H1 (cell line): ENCODE measurements around the gene RAPGEF6. TPM values are rescaled to one million over a fixed set of nuclear protein-coding genes. Genes with fewer than 3 reads are reported as not detected.

Experiments
- CTCF ChIA-PET: fragments of 300-600 bp; sonication (Branson Sonifier 250); formaldehyde crosslinking; loops from one replicate; lab custom pipeline; 2021; ENCODE audit not compliant: partially characterized antibody; lab: Charles Lee
- POLR2A ChIA-PET: fragments of 300-600 bp; sonication (Branson Sonifier 250); formaldehyde crosslinking; loops from one replicate; lab custom pipeline; 2021; ENCODE audit warnings: inconsistent platforms; ENCODE audit not compliant: partially characterized antibody; lab: Charles Lee
- DNase-seq, 2 experiments: peaks; one replicate each; pipeline versions ENCODE4 v3.0.0 to v3.0.0-alpha.2; 2010 to 2022; ENCODE audit warnings: low spot score in 2 of 2, low read depth in 1 of 2, mixed read lengths in 1 of 2
- FAIRE-seq: peaks from 2 replicates; lab custom pipeline; 2011; peaks lifted over from hg19 to GRCh38; lab: Jason Lieb, UNC
- H2AFZ ChIP-seq: 2 replicates; pipeline ENCODE4 v1.8.1; 2012; ENCODE audit warnings: low read length, inconsistent platforms
- H2AK5ac ChIP-seq: 2 replicates; pipeline ENCODE4 v1.6.1; 2013; ENCODE audit warnings: low read depth, low read length
- H2BK120ac ChIP-seq: replicated peaks from 2 replicates; pipeline ENCODE3; 2013; ENCODE audit warnings: low read depth, low read length, inconsistent platforms
- H2BK12ac ChIP-seq: 2 replicates; pipeline ENCODE4 v1.6.1; 2013; ENCODE audit warnings: low read depth, low read length
- H2BK15ac ChIP-seq: 2 replicates; pipeline ENCODE4 v1.6.1; 2013; ENCODE audit warnings: low read length
- H2BK20ac ChIP-seq: 2 replicates; pipeline ENCODE4 v1.6.1; 2013; ENCODE audit warnings: low read length
- H2BK5ac ChIP-seq: 2 replicates; pipeline ENCODE4 v1.6.1; 2013; ENCODE audit warnings: low read depth, low read length
- H3K14ac ChIP-seq: 2 replicates; pipeline ENCODE4 v1.6.1; 2013; ENCODE audit warnings: inconsistent platforms; ENCODE audit not compliant: insufficient read length
- H3K18ac ChIP-seq: 2 replicates; pipeline ENCODE4 v1.6.1; 2013; ENCODE audit warnings: low read length; ENCODE audit errors: extremely low read depth
- H3K23ac ChIP-seq: 2 replicates; pipeline ENCODE4 v1.6.1; 2013; ENCODE audit warnings: inconsistent platforms; ENCODE audit not compliant: insufficient read length
- H3K23me2 ChIP-seq: 2 replicates; pipeline ENCODE4 v1.6.1; 2013; ENCODE audit warnings: low read depth, low read length
- H3K27ac ChIP-seq: 2 replicates; pipeline ENCODE4 v1.6.1; 2011; ENCODE audit warnings: low read depth, low read length, inconsistent platforms
- H3K27me3 ChIP-seq, 4 experiments: replicated peaks in 1 of 4; 1 replicate in 1 of 4; 2 replicates in 3 of 4; pipeline versions ENCODE4 v1.6.1 to v1.8.1; 2011 to 2013; ENCODE audit warnings: low read length in 3 of 4, mild to moderate bottlenecking in 3 of 4, inconsistent platforms in 2 of 4, mixed read lengths in 2 of 4, moderate library complexity in 1 of 4; ENCODE audit not compliant: control insufficient read depth in 3 of 4, insufficient read depth in 3 of 4; ENCODE audit errors: extremely low read depth in 1 of 4
- H3K36me3 ChIP-seq, 4 experiments: 2 replicates each; pipeline versions ENCODE4 v1.6.1 to v1.8.1; 2011 to 2013; ENCODE audit warnings: mild to moderate bottlenecking in 4 of 4, low read length in 3 of 4, moderate library complexity in 2 of 4, control low read depth in 1 of 4, inconsistent platforms in 1 of 4; ENCODE audit not compliant: insufficient read depth in 4 of 4, control insufficient read depth in 2 of 4
- H3K4ac ChIP-seq: replicated peaks from 2 replicates; pipeline ENCODE3; 2013; ENCODE audit warnings: low read length, low read depth, mixed read lengths, inconsistent platforms; ENCODE audit not compliant: insufficient read length
- H3K4me1 ChIP-seq, 4 experiments: replicated peaks in 1 of 4; 1 replicate in 1 of 4; 2 replicates in 3 of 4; pipeline versions ENCODE4 v1.6.1 to v1.8.1; 2011 to 2013; ENCODE audit warnings: low read length in 3 of 4, inconsistent platforms in 2 of 4, mixed read lengths in 1 of 4; ENCODE audit not compliant: insufficient read depth in 4 of 4, control insufficient read depth in 3 of 4
- H3K4me2 ChIP-seq, 2 experiments: 2 replicates each; pipeline versions ENCODE4 v1.6.1 to v1.8.1; 2011 to 2013; ENCODE audit warnings: low read depth in 2 of 2, low read length in 2 of 2, control low read depth in 1 of 2, inconsistent platforms in 1 of 2, mild to moderate bottlenecking in 1 of 2; ENCODE audit not compliant: insufficient read depth in 1 of 2
- H3K4me3 ChIP-seq, 4 experiments: fragments of 200-600, 300-600 bp in 1 of 4; sonication (generic), shearing (Covaris generic), sonication (Bioruptor Twin) in 1 of 4; 2 replicates each; pipeline versions ENCODE4 v1.5.1 to v1.8.1; 2011 to 2016; ENCODE audit warnings: low read length in 4 of 4, low read depth in 3 of 4, control low read depth in 2 of 4, inconsistent platforms in 2 of 4, mild to moderate bottlenecking in 2 of 4, mixed read lengths in 1 of 4, moderate library complexity in 1 of 4; ENCODE audit not compliant: insufficient read depth in 2 of 4; ENCODE audit errors: extremely low read depth in 1 of 4
- H3K56ac ChIP-seq: replicated peaks from 2 replicates; pipeline ENCODE3; 2013; ENCODE audit warnings: low read depth, mild to moderate bottlenecking, mixed read lengths, low read length, inconsistent platforms; ENCODE audit not compliant: insufficient read length
- H3K79me1 ChIP-seq: 2 replicates; pipeline ENCODE4 v1.6.1; 2013; ENCODE audit warnings: low read depth, low read length, control low read depth
- H3K79me2 ChIP-seq, 2 experiments: 2 replicates each; pipeline versions ENCODE4 v1.6.1 to v1.8.1; 2012 to 2013; ENCODE audit warnings: low read length in 2 of 2, mild to moderate bottlenecking in 2 of 2, inconsistent platforms in 1 of 2; ENCODE audit not compliant: insufficient read depth in 2 of 2, control insufficient read depth in 1 of 2
- H3K9ac ChIP-seq, 4 experiments: replicated peaks in 1 of 4; 1 replicate in 1 of 4; 2 replicates in 3 of 4; pipeline versions ENCODE4 v1.6.1 to v1.8.1; 2011 to 2013; ENCODE audit warnings: low read depth in 3 of 4, low read length in 3 of 4, control low read depth in 2 of 4, mild to moderate bottlenecking in 2 of 4, moderate library complexity in 2 of 4, inconsistent platforms in 1 of 4; ENCODE audit errors: extremely low read depth in 1 of 4
- H3K9me3 ChIP-seq, 2 experiments: 2 replicates each; pipeline versions ENCODE4 v1.6.1 to v1.8.1; 2012 to 2013; ENCODE audit warnings: mild to moderate bottlenecking in 2 of 2, moderate library complexity in 2 of 2, control low read depth in 1 of 2, inconsistent platforms in 1 of 2, low read depth in 1 of 2, low read length in 1 of 2, mixed read lengths in 1 of 2; ENCODE audit not compliant: insufficient read depth in 2 of 2
- H4K20me1 ChIP-seq, 2 experiments: replicated peaks in 1 of 2; 2 replicates each; pipeline versions ENCODE3 to v1.8.1; 2011 to 2013; ENCODE audit warnings: inconsistent platforms in 2 of 2, low read length in 2 of 2, mild to moderate bottlenecking in 1 of 2; ENCODE audit not compliant: insufficient read depth in 2 of 2, control insufficient read depth in 1 of 2
- H4K5ac ChIP-seq: 2 replicates; pipeline ENCODE4 v1.6.1; 2013; ENCODE audit warnings: low read length, low read depth, mixed read lengths, inconsistent platforms; ENCODE audit not compliant: insufficient read length
- H4K8ac ChIP-seq: 2 replicates; pipeline ENCODE4 v1.8.0; 2013; ENCODE audit warnings: mild to moderate bottlenecking, moderate library complexity, low read length, inconsistent platforms; ENCODE audit not compliant: insufficient read depth; ENCODE audit errors: extremely low read depth
- H4K91ac ChIP-seq: replicated peaks from 2 replicates; pipeline ENCODE3; 2013; ENCODE audit warnings: low read length, mixed read lengths, inconsistent platforms; ENCODE audit not compliant: insufficient read length
- CREB1 ChIP-seq: IDR thresholded peaks from 2 replicates; pipeline ENCODE4 v1.6.1; 2012; ENCODE audit warnings: inconsistent platforms
- CTBP2 ChIP-seq: IDR thresholded peaks from 2 replicates; pipeline ENCODE4 v1.7.0; 2011; ENCODE audit warnings: borderline replicate concordance, mild to moderate bottlenecking, moderate library complexity, mixed read lengths, low read length; ENCODE audit not compliant: insufficient read depth, insufficient read length
- EP300 ChIP-seq, 2 experiments: IDR thresholded peaks; 1 replicate in 1 of 2; 2 replicates in 1 of 2; pipeline ENCODE4 v1.6.1; 2011 to 2012; ENCODE audit warnings: low read depth in 2 of 2, low read length in 2 of 2, mild to moderate bottlenecking in 2 of 2, borderline replicate concordance in 1 of 2, inconsistent platforms in 1 of 2, moderate library complexity in 1 of 2
- JUND ChIP-seq: IDR thresholded peaks from 2 replicates; pipeline ENCODE4 v1.6.1; 2011; ENCODE audit warnings: mild to moderate bottlenecking, improper control_type of control experiment, low read length
- KDM5A ChIP-seq: fragments of 200-600 bp; IDR thresholded peaks from 2 replicates; pipeline ENCODE4 v1.7.1; 2012; ENCODE audit warnings: mild to moderate bottlenecking, low read length, inconsistent platforms, mixed read lengths
- MAX ChIP-seq: IDR thresholded peaks from 2 replicates; pipeline ENCODE4 v1.6.1; 2012; ENCODE audit warnings: inconsistent platforms
- RAD21 ChIP-seq, 2 experiments: IDR thresholded peaks in 1 of 2; conservative IDR thresholded peaks in 1 of 2; 2 replicates each; pipeline ENCODE4 v1.6.1; 2011; ENCODE audit warnings: low read depth in 2 of 2, low read length in 2 of 2, improper control_type of control experiment in 1 of 2, inconsistent platforms in 1 of 2, mild to moderate bottlenecking in 1 of 2, moderate library complexity in 1 of 2
- RNF2 ChIP-seq: fragments of 200-900, 300-1000 bp; sonication (generic); IDR thresholded peaks from 2 replicates; pipeline ENCODE4 v1.7.1; 2016; ENCODE audit warnings: borderline replicate concordance, low read depth, mild to moderate bottlenecking, antibody characterized with exemption, low read length; ENCODE audit not compliant: poor library complexity, severe bottlenecking; ENCODE audit errors: missing control alignments
- SIRT6 ChIP-seq: IDR thresholded peaks from one replicate; pipeline ENCODE4 v1.7.1; 2012; ENCODE audit warnings: low read length, inconsistent platforms
- SUZ12 ChIP-seq: fragments of 200-600 bp; sonication (generic); IDR thresholded peaks from 2 replicates; pipeline ENCODE4 v1.6.1; 2012; ENCODE audit warnings: mild to moderate bottlenecking, inconsistent platforms, low read length, moderate library complexity, mixed read lengths
- TAF1 ChIP-seq: IDR thresholded peaks from 2 replicates; pipeline ENCODE4 v1.6.1; 2011; ENCODE audit warnings: mild to moderate bottlenecking, low read depth, low read length
- TCF12 ChIP-seq: IDR thresholded peaks from 2 replicates; pipeline ENCODE4 v1.6.1; 2011; ENCODE audit warnings: low read depth, mild to moderate bottlenecking, low read length
- YY1 ChIP-seq: IDR thresholded peaks from 2 replicates; pipeline ENCODE4 v1.6.1; 2011; ENCODE audit warnings: low read depth, mild to moderate bottlenecking, low read length
- WGBS, 2 experiments: shearing (Covaris generic) in 1 of 2; methylation state at CpG; one replicate each; pipeline versions ENCODE4 v1.1.6 to v1.1.7; 2013 to 2015; ENCODE audit warnings: low lambda C conversion rate in 2 of 2, mixed read lengths in 2 of 2, inconsistent platforms in 1 of 2, low coverage in 1 of 2, missing lambda C conversion rate in 1 of 2; ENCODE audit not compliant: insufficient replicate concordance in 2 of 2, insufficient coverage in 1 of 2, insufficient read length in 1 of 2; ENCODE audit errors: extremely low coverage in 1 of 2, missing lambda C conversion rate in 1 of 2; 5-methylcytosine and 5-hydroxymethylcytosine counted together
- polyA plus RNA-seq, 7 experiments: library from polyadenylated mRNA; depleted of rRNA in 3 of 7; stranded (reverse) in 5 of 7; unstranded in 2 of 7; fragments of >200 nt in 5 of 7; fragments of 200-250 nt in 2 of 7; gene quantifications; 1 replicate in 5 of 7; 2 replicates in 1 of 7; 4 replicates in 1 of 7; pipeline versions ENCODE4 v1.2.1 to v1.2.3, GENCODE V29; 2011 to 2013; ENCODE audit warnings: missing spikeins in 2 of 7, mixed read lengths in 2 of 7
- total RNA-seq: library from RNA; stranded (reverse); fragmentation: NEBNext Ultra II Directional; extraction: Animal tissue kit (Norgen Biotek cat#: 25700); gene quantifications from 2 replicates; pipeline ENCODE4 v1.2.1, GENCODE V29; 2021

Gene RAPGEF6
- total and polyA plus RNA-seq, 2 of the 8 experiments (the other 6 are each of a cell fraction or from before 2014, with no cell fraction given): 4.8 to 20.0 TPM

- H3K4ac ChIP-seq: no peak overlapping the region
- H4K91ac ChIP-seq: no peak overlapping the region
- H2BK15ac ChIP-seq: no peak overlapping the region
- no peak overlapping the region for H3K9ac ChIP-seq
- no peak for FAIRE-seq
- H2AFZ ChIP-seq: no peak overlapping the region
- peaks cover 0 to 5% (median 1%) of the 10 kb centered on the region in 4 experiments; a peak in 2 of 7 replicates for H3K4me1 ChIP-seq
- no peak overlapping the region for H3K27ac ChIP-seq
- no peak for DNase-seq
- H2BK20ac ChIP-seq: no peak overlapping the region
- H3K23ac ChIP-seq: no peak overlapping the region
- no peak overlapping the region for H3K14ac ChIP-seq
- H2BK120ac ChIP-seq: no peak overlapping the region
- H2BK12ac ChIP-seq: no peak overlapping the region
- no peak overlapping the region for H2AK5ac ChIP-seq
- no peak overlapping the region for H4K8ac ChIP-seq
- H3K23me2 ChIP-seq: no peaks in the 10 kb centered on the region
- H3K27me3 ChIP-seq: no peaks in the 10 kb centered on the region
- H4K20me1 ChIP-seq: peaks cover 5 to 6% of the 10 kb centered on the region in 2 experiments
- H3K79me1 ChIP-seq: peaks cover 7% of the 10 kb centered on the region
- H2BK5ac ChIP-seq: no peak overlapping the region
- peaks cover 3 to 81% of the 10 kb centered on the region in 2 experiments for H3K79me2 ChIP-seq
- no peak overlapping the region for H4K5ac ChIP-seq
- peaks cover 0 to 8% (median under 1%) of the 10 kb centered on the region in 4 experiments; a peak in 1 of 8 replicates for H3K36me3 ChIP-seq
- H3K18ac ChIP-seq: no peak overlapping the region
- ChIA-PET POLR2A (no interaction called here), CTCF (no interaction called here)
- no peak overlapping the region for H3K4me2 ChIP-seq
- 89% methylated on average over 4 of the region's 4 CpGs; no CpG with 5 or more reads in 1 of the 2 experiments for WGBS, 2 experiments
- H3K56ac ChIP-seq: no peak overlapping the region
- H3K9me3 ChIP-seq: no peaks in the 10 kb centered on the region
- no peak overlapping the region for H3K4me3 ChIP-seq
- TF ChIP-seq YY1: no peak
- TF ChIP-seq RNF2: no peak
- no peak for TF ChIP-seq CTBP2
- no peak for TF ChIP-seq TCF12
- no peak for TF ChIP-seq MAX
- no peak for TF ChIP-seq JUND
- TF ChIP-seq TAF1: no peak
- TF ChIP-seq SUZ12: no peak
- TF ChIP-seq KDM5A: no peak
- TF ChIP-seq SIRT6: no peak
- TF ChIP-seq RAD21 (IDR thresholded peaks at IDR 0.05 in 1 of 2, conservative IDR thresholded peaks at IDR 0.05 in 1 of 2; ENCODE audit: low read depth in 2 of 2, low read length in 2 of 2): no peak
- TF ChIP-seq CREB1: no peak
- no peak for TF ChIP-seq EP300 (IDR thresholded peaks at IDR 0.05; ENCODE audit: borderline replicate concordance in 1 of 2, low read depth in 2 of 2, low read length in 2 of 2)
Measured at GRCh38 chr5:131607418-131607817, 27.6 kb downstream of the RAPGEF6 start.
